PC-3 (cell line): ENCODE data around the gene EVC. TPM values are rescaled to one million over a fixed set of nuclear protein-coding genes. Genes with fewer than 3 reads are reported as not detected.

Source experiments
- ATAC-seq: fragments of 200-7000 bp; cut with Tn5 transposase; 2 replicates; pipeline ENCODE4 v1.9.1; 2020; ENCODE audit warnings: mild to moderate bottlenecking, moderate library complexity
- BruUV-seq: library from RNA; stranded (reverse); fragments of 400-500 nt; replicated peaks from 2 replicates; lab custom pipeline; 2021; lab: Mats Ljungman, UMichigan
- CTCF ChIA-PET: fragments of 300-600 bp; sonication (Branson Sonifier 250); formaldehyde crosslinking; loops from one replicate; lab custom pipeline; 2022; ENCODE audit warnings: antibody characterized with exemption; lab: Charles Lee
- POLR2A ChIA-PET: fragments of 300-600 bp; sonication (Branson Sonifier 250); formaldehyde crosslinking; loops from one replicate; lab custom pipeline; 2022; ENCODE audit warnings: antibody characterized with exemption; ENCODE audit not compliant: unreplicated experiment; lab: Charles Lee
- DNase-seq: peaks from one replicate; pipeline ENCODE4 v3.0.0-alpha.2; 2015
- H2AFZ ChIP-seq: fragments of 300-600 bp; sonication (generic); 2 replicates; pipeline ENCODE4 v1.6.0; 2016; ENCODE audit warnings: antibody characterized with exemption, low read length
- H3F3A ChIP-seq: fragments of 300-600 bp; sonication (generic); one replicate; pipeline ENCODE4 v1.6.0; 2017; ENCODE audit warnings: antibody characterized with exemption, low read length, control low read depth, mild to moderate bottlenecking; ENCODE audit not compliant: unreplicated experiment
- H3K27ac ChIP-seq: fragments of 300-600 bp; sonication (generic); 2 replicates; pipeline ENCODE4 v1.5.1; 2016; ENCODE audit warnings: mild to moderate bottlenecking, low read length
- H3K27me3 ChIP-seq: fragments of 300-600 bp; sonication (generic); 2 replicates; pipeline ENCODE4 v1.6.1; 2016; ENCODE audit warnings: low read length, mixed read lengths
- H3K36me3 ChIP-seq: fragments of 300-600 bp; sonication (generic); 2 replicates; pipeline ENCODE4 v1.6.1; 2016; ENCODE audit warnings: low read depth, mixed run types, low read length, mixed read lengths
- H3K4me1 ChIP-seq: fragments of 300-600 bp; sonication (generic); 2 replicates; pipeline ENCODE4 v1.5.1; 2016; ENCODE audit warnings: low read length; ENCODE audit not compliant: insufficient read depth
- H3K4me2 ChIP-seq: fragments of 300-600 bp; sonication (generic); 2 replicates; pipeline ENCODE4 v1.6.0; 2016; ENCODE audit warnings: low read length
- H3K4me3 ChIP-seq: fragments of 300-600 bp; sonication (generic); 2 replicates; pipeline ENCODE4 v1.5.1; 2016; ENCODE audit warnings: mild to moderate bottlenecking, low read length, mixed read lengths
- H3K79me2 ChIP-seq: fragments of 300-600 bp; sonication (generic); 2 replicates; pipeline ENCODE4 v1.6.1; 2017; ENCODE audit warnings: low read length, mixed read lengths
- H3K9ac ChIP-seq: fragments of 300-600 bp; sonication (generic); 2 replicates; pipeline ENCODE4 v1.6.0; 2016; ENCODE audit warnings: mild to moderate bottlenecking, low read length
- H3K9me2 ChIP-seq: fragments of 300-600 bp; sonication (generic); replicated peaks from 2 replicates; pipeline ENCODE4 v1.6.1; 2016; ENCODE audit warnings: mixed run types, low read length, mixed read lengths
- H3K9me3 ChIP-seq: fragments of 300-600 bp; sonication (generic); 2 replicates; pipeline ENCODE4 v1.6.1; 2016; ENCODE audit warnings: low read length, mixed read lengths
- H4K20me1 ChIP-seq: fragments of 300-600 bp; sonication (generic); 2 replicates; pipeline ENCODE4 v1.6.1; 2016; ENCODE audit warnings: low read length, mixed read lengths
- CTCF ChIP-seq: fragments of 300-600 bp; sonication (generic); conservative IDR thresholded peaks from 2 replicates; pipeline ENCODE4 v1.5.1; 2017; ENCODE audit warnings: antibody characterized with exemption, low read depth, mild to moderate bottlenecking, low read length
- EZH2 ChIP-seq: fragments of 300-600 bp; sonication (generic); IDR thresholded peaks from one replicate; pipeline ENCODE4 v1.6.1; 2017; ENCODE audit warnings: antibody characterized with exemption, mild to moderate bottlenecking, low read length; ENCODE audit not compliant: unreplicated experiment
- EZH2phosphoT487 ChIP-seq: fragments of 300-600 bp; sonication (generic); IDR thresholded peaks from 2 replicates; pipeline ENCODE4 v1.6.1; 2018; ENCODE audit warnings: mild to moderate bottlenecking, antibody characterized with exemption, low read length, borderline replicate concordance
- intact Hi-C: fragments of 100-400 bp; cut with micrococcal nuclease; formaldehyde crosslinking; loops from 2 replicates; pipeline ENCODE4 v1.9.0; 2023
- total RNA-seq: library from RNA; depleted of rRNA; stranded (reverse); fragments of >200 nt; gene quantifications from 2 replicates; pipeline ENCODE4 v1.2.3, GENCODE V29; 2014

The EVC gene
- total RNA-seq, 1 experiment from 2014 or later, result 22.7 TPM

DNA sequence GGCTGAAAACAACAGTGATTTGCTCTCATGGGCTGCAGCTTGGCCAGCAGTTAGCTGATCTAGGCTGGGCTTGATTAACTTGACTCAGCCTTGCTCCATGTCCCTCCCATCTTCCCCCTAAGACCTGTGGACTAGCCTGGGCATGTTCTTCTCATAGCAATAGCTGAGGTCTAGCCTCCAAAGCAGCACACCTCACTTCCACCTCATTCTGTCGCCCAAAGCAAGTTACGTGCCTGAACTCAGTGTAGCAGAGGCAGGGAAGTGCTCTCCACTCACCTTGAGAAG is 62.2 kb downstream of the EVC start:
- ATAC-seq, result no peak

DNA sequence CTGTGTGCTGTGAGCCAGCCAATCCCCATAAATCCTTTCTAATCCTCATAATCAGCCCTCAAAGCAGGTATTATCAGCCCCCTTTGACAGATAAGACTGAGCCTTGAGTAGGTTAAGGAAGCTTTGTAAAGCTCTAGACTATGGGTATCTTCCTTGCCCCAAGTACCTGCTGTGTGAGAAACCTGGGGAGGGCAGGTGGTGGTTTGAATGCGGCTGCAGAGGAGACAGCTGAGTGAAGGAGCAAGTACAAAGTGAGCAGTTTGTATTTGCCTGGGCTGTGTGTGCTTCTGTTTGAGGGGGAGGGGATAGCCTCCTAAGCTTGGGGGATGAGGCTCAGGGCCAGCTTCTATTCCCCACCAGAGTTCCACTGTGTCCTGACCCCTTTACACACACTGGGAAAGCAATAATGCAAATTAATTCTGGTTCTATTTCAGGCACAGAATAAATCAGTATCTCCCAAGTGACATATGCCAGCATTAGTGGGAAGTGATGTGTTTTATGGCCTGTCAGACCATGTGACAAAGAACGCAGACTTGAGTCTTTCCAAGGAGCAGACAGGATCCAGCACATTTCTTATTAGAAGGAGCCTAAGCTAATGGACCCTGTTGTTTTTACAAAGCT is 63.5 kb downstream of the EVC start:
- no TSS peak for BruUV-seq
- Histone ChIP-seq H3K9ac (no peak overlapping the region), H3K9me2 (no peaks in the 10 kb centered on the region), H3F3A (no peaks in the 10 kb centered on the region), H3K4me3 (no peak overlapping the region), H3K79me2 (no peaks in the 10 kb centered on the region), H4K20me1 (no peaks in the 10 kb centered on the region), H3K36me3 (peaks cover 21% of the 10 kb centered on the region), H3K9me3 (no peaks in the 10 kb centered on the region), H2AFZ (no peak overlapping the region), H3K27ac (no peak overlapping the region), H3K4me1 (no peaks in the 10 kb centered on the region), H3K4me2 (no peak overlapping the region), H3K27me3 (no peaks in the 10 kb centered on the region)
- DNase-seq (no peak), ATAC-seq (no peak)
- TF ChIP-seq EZH2phosphoT487 (no peak), CTCF (no peak), EZH2 (no peak)
- ChIA-PET POLR2A (no interaction called here), CTCF (no interaction called here)
- intact Hi-C loops, result no loop called here

More for the DNA sequence above, 62.2 kb downstream of the EVC start:
- Histone ChIP-seq H3K27ac (no peak overlapping the region), H3K27me3 (no peaks in the 10 kb centered on the region), H3K9me3 (no peaks in the 10 kb centered on the region), H3K79me2 (no peaks in the 10 kb centered on the region), H3K4me3 (no peak overlapping the region), H3K36me3 (peaks cover 21% of the 10 kb centered on the region), H3F3A (no peaks in the 10 kb centered on the region), H2AFZ (no peak overlapping the region), H3K4me2 (no peak overlapping the region), H3K9ac (no peak overlapping the region), H3K4me1 (no peaks in the 10 kb centered on the region), H4K20me1 (no peaks in the 10 kb centered on the region), H3K9me2 (no peaks in the 10 kb centered on the region)
- TF ChIP-seq EZH2phosphoT487 (no peak), EZH2 (no peak), CTCF (no peak)
- intact Hi-C loops, result no loop called here
- ChIA-PET POLR2A (no interaction called here), CTCF (no interaction called here)
- DNase-seq, result no peak
- no TSS peak for BruUV-seq

DNA sequence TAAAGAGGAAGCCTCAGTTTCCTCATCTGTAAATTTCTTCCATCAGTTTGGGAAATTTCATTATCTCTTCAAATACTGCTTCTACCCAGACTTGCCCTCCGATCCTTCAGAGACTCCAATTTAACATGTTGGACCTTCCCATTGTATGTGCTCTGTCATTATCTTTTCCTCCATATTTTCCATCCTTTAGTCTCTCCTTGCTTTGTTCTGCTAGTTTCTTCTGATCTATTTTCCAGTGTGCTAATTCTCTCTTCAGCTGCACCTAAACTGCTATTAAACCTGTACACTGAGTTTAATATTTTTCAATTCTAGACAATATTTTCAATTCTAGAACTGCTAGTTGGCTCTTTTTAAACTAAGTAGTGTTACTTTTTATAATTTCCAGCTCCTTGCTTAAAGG is 65.5 kb downstream of the EVC start:
- ChIA-PET CTCF (no interaction called here), POLR2A (no interaction called here)
- intact Hi-C loops, result no loop called here
- Histone ChIP-seq H3K4me3 (no peak overlapping the region), H3K9me3 (no peaks in the 10 kb centered on the region), H3K4me2 (no peak overlapping the region), H3K27ac (no peak overlapping the region), H4K20me1 (no peaks in the 10 kb centered on the region), H3K27me3 (no peaks in the 10 kb centered on the region), H3K36me3 (peaks cover 15% of the 10 kb centered on the region), H3K79me2 (no peaks in the 10 kb centered on the region), H3K9ac (no peak overlapping the region), H3K9me2 (no peaks in the 10 kb centered on the region), H3K4me1 (no peaks in the 10 kb centered on the region), H2AFZ (no peak overlapping the region), H3F3A (no peaks in the 10 kb centered on the region)
- DNase-seq (no peak), ATAC-seq (no peak)
- no TSS peak for BruUV-seq
- TF ChIP-seq CTCF, result no peak
- TF ChIP-seq EZH2phosphoT487, result no peak
- no peak for TF ChIP-seq EZH2
